ENCODE results near the gene FAR2. TPM values are rescaled to one million over a fixed set of nuclear protein-coding genes. Genes with fewer than 3 reads are reported as not detected.

Gene FAR2
- total RNA-seq, 1 experiment from 2014 or later, result 22.1 TPM

GRCh38 chr12:29277231-29277630 lies 128.2 kb downstream of the FAR2 start:
- Histone ChIP-seq H2BK12ac (ENCODE audit: insufficient read length, low read depth, low read length) (no peak overlapping the region), H3K23me2 (ENCODE audit: insufficient read length, low read depth, low read length, poor library complexity, severe bottlenecking) (no peaks in the 10 kb centered on the region), H2AFZ (ENCODE audit: low read length) (no peak overlapping the region), H3T11ph (ENCODE audit: low read length) (no peak overlapping the region), H2BK20ac (ENCODE audit: low read depth, low read length, poor library complexity, severe bottlenecking) (no peak overlapping the region), H2BK5ac (ENCODE audit: insufficient read length, low read length) (no peak overlapping the region), H4K8ac (replicated peaks; ENCODE audit: insufficient read length, low read depth, low read length) (no peak overlapping the region), H4K20me1 (ENCODE audit: control insufficient read depth, insufficient read depth, insufficient read length) (no peaks in the 10 kb centered on the region), H3K18ac (ENCODE audit: insufficient read length, low read depth, low read length) (no peak overlapping the region), H3K27me3 (ENCODE audit: insufficient read depth, low read length) (no peaks in the 10 kb centered on the region), H2BK15ac (ENCODE audit: low read depth, low read length) (no peak overlapping the region), H3K9me3 (ENCODE audit: control insufficient read depth, low read depth, low read length) (no peaks in the 10 kb centered on the region), H3K79me1 (ENCODE audit: insufficient read depth, low read depth, low read length, poor library complexity, severe bottlenecking) (no peaks in the 10 kb centered on the region), H3K79me2 (ENCODE audit: insufficient read depth, low read length) (no peaks in the 10 kb centered on the region), H2AK5ac (ENCODE audit: insufficient read length, low read length) (no peak overlapping the region), H3K4me1 (ENCODE audit: insufficient read depth, low read length) (peaks cover 5% of the 10 kb centered on the region; the same call in 1 of the 2 replicates), H3K56ac (ENCODE audit: insufficient read length, low read depth, low read length) (no peak overlapping the region), H2BK120ac (ENCODE audit: low read depth, low read length, poor library complexity, severe bottlenecking) (no peak overlapping the region), H3K4ac (ENCODE audit: low read depth, low read length) (no peak overlapping the region), H3K9ac (ENCODE audit: extremely low read depth, insufficient read length, low read length) (no peak overlapping the region), H4K91ac (ENCODE audit: insufficient read length, low read depth, low read length) (no peak overlapping the region), H3K4me2 (ENCODE audit: insufficient read depth, insufficient read length, low read length) (no peak overlapping the region), H3K27ac (ENCODE audit: insufficient read length, low read depth, low read length) (no peak overlapping the region), H3K23ac (ENCODE audit: insufficient read length, low read depth, low read length) (no peak overlapping the region), H4K5ac (ENCODE audit: insufficient read length, low read depth, low read length) (no peak overlapping the region), H3K14ac (ENCODE audit: insufficient read depth, low read length) (no peak overlapping the region)
- no peak for DNase-seq
- peaks cover 0 to 6% (median 0%) of the 10 kb centered on the region in 3 experiments; a peak in 1 of 7 replicates for H3K36me3 Mint-ChIP-seq (ENCODE audit: insufficient read depth in 1 of 3, low read depth in 3 of 3)
- no CpG with 5 or more reads among the region's 4 CpGs for WGBS (ENCODE audit: extremely low coverage, insufficient read length, low lambda C conversion rate)
- H3K27me3 Mint-ChIP-seq (ENCODE audit: low read depth), result no peaks in the 10 kb centered on the region
- H3K4me1 Mint-ChIP-seq, result peaks cover 12 to 15% of the 10 kb centered on the region in 2 experiments; a peak in 3 of 4 replicates
- no peak overlapping the region for H3K27ac Mint-ChIP-seq
- no peaks in the 10 kb centered on the region; a peak in 1 of 5 replicates for H3K9me3 Mint-ChIP-seq
- no peak overlapping the region for H3K4me3 Mint-ChIP-seq
- no peak for TF ChIP-seq CTCF (conservative IDR thresholded peaks at IDR 0.05)
